ENCODE data around the gene C1QTNF12.

C1QTNF12 gene

DNA sequence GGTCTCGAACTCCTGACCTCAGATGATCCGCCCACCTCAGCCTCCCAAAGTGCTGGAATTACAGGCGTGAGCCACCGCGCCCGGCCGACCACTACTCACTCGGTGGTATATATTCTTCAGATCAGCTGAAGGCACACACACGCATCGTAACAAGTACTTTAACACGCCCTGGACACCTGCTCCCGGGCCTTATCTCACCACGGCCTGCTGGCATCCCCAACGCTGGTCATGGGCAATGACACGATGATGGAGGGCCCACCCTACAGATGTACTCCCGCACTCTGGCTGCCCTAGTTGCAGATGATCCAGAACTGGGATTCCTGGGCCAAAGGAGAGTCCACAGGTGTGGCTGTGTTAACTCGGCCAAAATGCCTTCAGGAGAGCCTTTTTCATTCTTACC, 15.5 kb upstream of the C1QTNF12 start:
- no peak overlapping the region for H3K27ac ChIP-seq
- TF ChIP-seq CTCF (conservative IDR thresholded peaks at IDR 0.05): no peak

DNA sequence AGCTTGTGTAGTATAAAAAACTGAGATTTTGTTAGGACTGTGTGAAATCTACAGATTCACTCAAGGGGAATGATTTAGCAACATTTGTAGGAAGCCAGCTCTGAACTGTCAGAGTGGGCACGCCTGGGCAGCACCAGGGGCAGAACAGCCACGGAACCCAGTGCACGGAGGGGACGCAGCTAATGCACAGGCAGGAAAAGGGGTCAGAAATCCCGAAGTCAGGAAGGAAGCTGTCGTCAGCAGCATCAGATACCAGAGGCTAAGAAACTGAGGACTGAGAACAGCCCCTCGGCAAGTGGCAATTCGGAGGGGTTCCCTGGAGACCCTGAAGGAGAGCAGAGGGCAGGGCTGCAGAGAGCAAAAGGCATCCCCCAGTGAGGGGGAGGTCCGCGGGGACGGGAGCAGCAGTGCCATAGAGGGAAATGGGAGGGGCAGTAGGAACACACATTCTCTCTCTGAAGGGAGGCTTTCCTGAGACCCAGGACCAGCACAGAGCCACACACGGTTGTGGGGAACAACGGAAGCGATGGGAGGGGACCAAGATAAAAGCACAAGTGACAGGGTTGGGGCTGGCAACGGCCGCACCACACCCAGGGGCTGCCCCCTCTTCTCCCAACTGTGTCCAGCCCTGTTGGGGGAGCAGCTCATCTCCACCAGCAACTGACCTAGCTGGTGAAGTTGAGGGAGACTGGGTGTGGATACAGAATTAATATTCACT, 14.5 kb upstream of the C1QTNF12 start:
- no peak overlapping the region for H3K27ac ChIP-seq

DNA sequence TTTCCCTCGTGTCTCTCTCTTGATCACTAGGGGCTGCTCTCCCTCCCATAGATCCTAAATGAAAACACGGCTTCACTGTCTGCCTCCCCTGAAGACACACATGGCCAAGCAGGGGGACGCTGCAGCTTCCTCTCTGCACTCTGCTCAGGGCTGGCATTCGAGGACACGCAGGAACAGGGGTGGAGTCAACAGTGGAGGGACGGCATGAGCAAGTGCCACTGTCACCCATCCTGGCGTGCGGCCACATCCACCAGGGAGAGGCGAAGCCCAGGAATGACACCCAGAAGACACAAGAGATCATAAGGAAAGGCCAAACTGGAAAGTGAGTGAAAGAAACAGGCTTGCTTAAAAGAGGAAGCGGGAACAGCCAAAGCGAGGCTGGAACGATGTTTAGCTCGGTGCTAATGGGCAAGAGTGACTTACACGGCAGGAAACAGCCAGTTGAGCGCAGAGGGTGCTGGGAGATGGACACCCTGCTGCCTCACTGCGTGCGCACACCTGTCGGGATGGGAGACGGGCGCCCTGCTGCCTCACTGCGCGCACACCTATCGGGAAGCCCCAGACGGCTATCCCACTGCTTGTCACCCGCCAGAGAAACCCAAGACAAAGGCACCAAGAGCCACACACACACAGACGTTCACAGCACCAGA, 13.6 kb upstream of the C1QTNF12 start:
- no peak overlapping the region for H3K27ac ChIP-seq
- no peak for TF ChIP-seq CTCF (conservative IDR thresholded peaks at IDR 0.05)

More for the DNA sequence above, 14.5 kb upstream of the C1QTNF12 start:
- TF ChIP-seq CTCF (conservative IDR thresholded peaks at IDR 0.05): no peak

DNA sequence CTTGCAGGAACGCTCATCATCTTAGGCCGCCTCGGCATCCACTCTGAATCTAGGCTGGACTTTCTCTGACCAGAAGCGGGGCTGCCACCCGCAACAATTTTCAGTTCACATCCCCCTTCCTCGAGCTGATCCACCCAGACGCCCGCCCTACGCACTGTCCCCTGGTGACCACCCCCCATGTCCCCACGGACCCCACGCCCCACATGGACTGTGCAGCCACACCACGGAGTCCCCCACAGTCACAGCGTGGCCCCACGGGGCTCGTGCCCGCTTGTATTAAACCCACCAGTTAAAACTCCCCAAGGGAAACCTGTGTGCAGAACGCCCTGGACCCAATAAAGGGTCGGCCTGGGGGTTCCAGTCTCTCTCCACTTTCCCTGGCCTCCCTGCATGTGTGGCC, 13.0 kb upstream of the C1QTNF12 start:
- TF ChIP-seq CTCF (conservative IDR thresholded peaks at IDR 0.05): no peak
- no peak overlapping the region for H3K27ac ChIP-seq

DNA sequence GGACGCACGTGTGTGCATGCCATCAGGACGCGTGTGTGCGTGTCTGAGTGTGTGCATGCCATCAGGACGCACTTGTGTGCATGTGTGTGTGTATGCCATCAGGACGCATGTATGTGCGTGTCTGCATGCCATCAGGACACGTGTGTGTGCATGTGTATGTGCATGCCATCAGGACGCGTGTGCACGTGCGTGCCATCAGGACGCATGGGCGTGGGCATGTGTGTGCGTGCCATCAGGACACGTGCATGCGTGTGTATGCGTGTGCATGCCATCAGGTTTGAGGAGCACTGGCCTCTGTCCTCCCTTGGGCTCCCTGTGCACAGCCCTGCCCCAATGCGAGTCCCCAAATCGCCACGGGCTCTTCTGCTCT, 12.6 kb upstream of the C1QTNF12 start:
- no peak for TF ChIP-seq CTCF (conservative IDR thresholded peaks at IDR 0.05)
- no peak overlapping the region for H3K27ac ChIP-seq

DNA sequence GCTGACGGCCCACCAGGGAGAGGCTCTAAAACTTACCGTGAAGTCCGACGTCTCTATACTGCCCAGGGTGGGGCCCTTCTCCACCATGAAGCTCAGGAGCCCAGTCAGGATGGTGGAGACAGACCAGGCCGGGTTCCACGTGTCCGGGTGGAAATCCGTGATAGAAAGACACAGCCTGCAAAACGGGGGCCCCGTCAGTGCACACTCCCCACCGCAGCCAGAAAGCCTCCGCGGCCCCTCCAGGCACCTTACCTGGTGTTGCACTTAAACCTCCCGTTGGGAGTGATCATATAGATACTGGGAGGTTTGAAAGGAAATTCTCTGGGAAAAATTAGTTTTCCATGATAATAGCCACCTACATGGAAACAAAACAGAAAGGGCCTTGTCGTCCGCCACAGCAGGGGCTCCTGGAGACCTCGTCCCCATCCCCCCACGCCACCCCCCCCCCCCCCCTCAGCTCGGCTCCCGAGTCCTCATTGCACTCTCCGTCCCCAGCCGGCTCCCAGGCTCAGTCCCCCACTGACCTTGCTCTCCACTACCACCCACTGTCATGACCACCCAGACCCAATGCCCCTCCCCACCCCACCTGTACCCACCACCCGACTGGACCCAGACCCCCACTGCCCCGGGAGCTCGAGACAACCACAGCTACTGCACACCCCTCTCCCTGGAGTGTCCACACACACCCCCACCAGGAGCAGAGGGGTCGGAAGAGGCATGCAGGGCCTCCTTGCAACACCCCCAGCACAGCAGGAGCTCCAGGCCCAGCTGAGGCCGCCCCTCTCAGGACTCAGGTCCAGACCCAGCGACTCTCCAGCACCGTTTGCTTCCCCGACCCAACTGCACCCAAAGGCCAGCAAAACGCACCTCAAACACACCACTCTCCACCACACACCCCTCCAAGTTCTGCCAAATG, 10.7 kb upstream of the C1QTNF12 start:
- no peak for TF ChIP-seq CTCF (conservative IDR thresholded peaks at IDR 0.05)
- no peak overlapping the region for H3K27ac ChIP-seq

DNA sequence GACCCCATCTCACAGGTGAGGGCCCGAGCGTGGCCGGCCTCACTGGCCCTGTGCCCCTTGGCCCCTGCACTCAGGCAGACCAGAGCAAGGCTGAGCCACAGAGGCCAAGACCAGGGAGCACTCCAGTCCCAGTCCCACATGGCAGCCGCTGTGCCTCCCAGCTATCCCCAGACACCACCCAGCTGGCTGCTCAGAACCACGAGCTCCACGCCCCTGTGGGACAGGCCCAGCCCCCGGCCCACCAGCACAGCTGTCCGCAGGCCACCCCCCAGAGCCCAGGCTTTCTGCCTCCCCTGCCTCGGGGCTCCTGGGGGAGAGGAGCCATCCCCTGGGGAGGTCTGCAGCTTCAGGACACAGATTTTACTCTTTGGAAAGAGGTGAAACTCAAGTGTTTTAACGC, 9.1 kb upstream of the C1QTNF12 start:
- peak overlapping the region; percentile 13; the same call in 1 of the 2 replicates for H3K27ac ChIP-seq
- TF ChIP-seq CTCF (conservative IDR thresholded peaks at IDR 0.05): no peak
